Stimulated activated CD4-positive, alpha-beta T cell treated with anti-CD3 and anti-CD28 coated beads, Interleukin-1b, Interleukin-23, amount 100 ng/mL, for 1 hour (primary cell): ENCODE results near the gene F7.

Experiments used
- DNase-seq, 2 donors: peaks; one replicate each; pipeline ENCODE4 v3.0.0-alpha.2; 2020; ENCODE audit warnings: low read depth in 2 of 2

The F7 gene

GRCh38 chr13:113117911-113118260, 12.3 kb downstream of the F7 start:
- no peak for DNase-seq

DNA sequence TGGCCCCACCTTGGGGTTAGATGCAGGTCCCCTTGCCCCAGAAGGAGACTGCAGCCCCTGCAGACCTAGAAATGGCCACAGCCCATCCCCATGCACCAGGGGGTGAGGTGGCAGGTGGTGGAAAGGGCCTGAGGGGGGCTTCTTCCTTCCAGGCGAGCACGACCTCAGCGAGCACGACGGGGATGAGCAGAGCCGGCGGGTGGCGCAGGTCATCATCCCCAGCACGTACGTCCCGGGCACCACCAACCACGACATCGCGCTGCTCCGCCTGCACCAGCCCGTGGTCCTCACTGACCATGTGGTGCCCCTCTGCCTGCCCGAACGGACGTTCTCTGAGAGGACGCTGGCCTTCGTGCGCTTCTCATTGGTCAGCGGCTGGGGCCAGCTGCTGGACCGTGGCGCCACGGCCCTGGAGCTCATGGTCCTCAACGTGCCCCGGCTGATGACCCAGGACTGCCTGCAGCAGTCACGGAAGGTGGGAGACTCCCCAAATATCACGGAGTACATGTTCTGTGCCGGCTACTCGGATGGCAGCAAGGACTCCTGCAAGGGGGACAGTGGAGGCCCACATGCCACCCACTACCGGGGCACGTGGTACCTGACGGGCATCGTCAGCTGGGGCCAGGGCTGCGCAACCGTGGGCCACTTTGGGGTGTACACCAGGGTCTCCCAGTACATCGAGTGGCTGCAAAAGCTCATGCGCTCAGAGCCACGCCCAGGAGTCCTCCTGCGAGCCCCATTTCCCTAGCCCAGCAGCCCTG, 12.8 kb downstream of the F7 start:
- DNase-seq: no peak

- no peak for DNase-seq
Observed at GRCh38 chr13:113119166-113119821, 13.7 kb downstream of the F7 start.

DNA sequence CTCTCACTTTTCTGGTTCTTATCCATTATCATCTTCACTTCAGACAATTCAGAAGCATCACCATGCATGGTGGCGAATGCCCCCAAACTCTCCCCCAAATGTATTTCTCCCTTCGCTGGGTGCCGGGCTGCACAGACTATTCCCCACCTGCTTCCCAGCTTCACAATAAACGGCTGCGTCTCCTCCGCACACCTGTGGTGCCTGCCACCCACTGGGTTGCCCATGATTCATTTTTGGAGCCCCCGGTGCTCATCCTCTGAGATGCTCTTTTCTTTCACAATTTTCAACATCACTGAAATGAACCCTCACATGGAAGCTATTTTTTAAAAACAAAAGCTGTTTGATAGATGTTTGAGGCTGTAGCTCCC, 14.2 kb downstream of the F7 start:
- DNase-seq: no peak

DNA sequence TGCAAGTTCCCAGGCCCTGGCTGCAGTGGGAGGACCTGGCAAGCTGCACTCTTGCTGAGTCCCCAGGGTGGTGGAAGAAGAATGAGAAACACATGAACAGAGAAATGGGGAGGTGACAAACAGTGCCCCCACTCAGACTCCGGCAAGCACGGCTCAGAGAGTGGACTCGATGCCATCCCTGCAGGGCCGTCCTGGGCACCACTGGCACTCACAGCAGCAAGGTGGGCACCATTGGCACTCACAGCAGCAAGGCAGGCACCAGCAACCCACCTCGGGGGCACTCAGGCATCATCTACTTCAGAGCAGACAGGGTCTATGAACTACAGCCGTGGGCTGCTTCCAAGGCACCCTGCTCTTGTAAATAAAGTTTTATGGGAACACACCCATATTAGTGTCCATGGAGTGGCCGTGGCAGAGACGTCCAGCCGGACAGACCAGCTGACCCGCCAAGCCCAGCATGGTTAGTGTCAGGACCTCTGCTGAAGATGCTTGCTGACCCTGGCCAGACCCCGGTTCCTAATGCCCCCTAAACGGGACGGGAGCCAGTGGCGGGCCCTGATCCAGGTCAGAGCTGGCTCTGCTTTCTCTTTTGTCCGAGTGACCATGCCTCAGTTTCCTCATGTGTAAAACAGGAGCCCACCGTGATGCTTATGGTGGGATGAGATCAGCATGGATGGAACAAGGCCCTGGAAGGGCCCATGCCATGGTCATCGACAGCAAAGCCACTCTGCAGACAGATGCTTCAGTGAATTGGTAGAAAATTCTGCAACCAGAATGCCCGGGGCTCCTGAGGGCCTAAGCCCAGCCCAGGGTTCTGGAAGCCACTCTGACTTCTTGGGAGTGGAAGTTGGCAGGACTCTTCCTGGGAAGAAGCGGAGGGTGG, 14.9 kb downstream of the F7 start:
- DNase-seq: no peak

DNA sequence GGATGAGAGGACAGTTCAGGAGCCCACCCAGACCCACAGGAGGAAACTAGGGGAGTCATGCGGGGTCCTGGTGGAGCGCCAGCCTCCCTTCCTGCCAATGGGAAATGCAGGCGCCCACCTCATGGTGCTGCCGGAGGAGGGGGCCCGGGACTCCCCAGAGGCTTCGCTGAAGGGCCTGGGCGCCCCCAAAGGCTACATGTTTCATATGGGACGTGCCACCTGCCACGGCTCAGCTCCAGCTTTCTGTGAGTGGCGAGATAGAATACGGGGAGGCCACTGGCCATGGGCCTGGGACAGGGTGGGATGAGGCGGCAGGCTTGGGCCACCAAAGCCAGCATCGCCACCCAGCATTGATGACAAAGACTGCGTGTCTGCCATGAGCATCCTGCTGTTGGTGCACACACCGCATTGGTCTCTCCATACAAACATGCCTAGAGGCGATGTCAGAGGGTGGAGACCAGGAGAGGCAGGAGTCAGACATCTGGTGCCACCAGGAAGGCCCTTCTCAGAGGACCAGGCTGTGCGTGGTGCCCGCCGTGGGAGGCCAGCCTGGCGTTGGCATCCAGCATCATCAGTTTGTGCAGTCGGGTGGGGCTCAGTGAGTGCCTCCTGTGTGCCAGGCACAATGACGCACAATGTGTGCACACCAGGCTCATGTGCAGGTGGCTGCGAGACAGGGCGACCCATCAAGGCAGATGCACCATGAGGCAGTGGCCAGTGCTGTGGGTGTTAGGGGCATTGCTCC, 15.8 kb downstream of the F7 start:
- DNase-seq: no peak

- no peak for DNase-seq
Observed at GRCh38 chr13:113121928-113122471, 16.4 kb downstream of the F7 start.

GRCh38 chr13:113122550-113123225, 17.1 kb downstream of the F7 start, which contains the start of gene F10:
Gene F10 (plus strand): TSS chr13:113122799. CDS start chr13:113122856, 57 bp downstream.
- DNase-seq: no peak

DNA sequence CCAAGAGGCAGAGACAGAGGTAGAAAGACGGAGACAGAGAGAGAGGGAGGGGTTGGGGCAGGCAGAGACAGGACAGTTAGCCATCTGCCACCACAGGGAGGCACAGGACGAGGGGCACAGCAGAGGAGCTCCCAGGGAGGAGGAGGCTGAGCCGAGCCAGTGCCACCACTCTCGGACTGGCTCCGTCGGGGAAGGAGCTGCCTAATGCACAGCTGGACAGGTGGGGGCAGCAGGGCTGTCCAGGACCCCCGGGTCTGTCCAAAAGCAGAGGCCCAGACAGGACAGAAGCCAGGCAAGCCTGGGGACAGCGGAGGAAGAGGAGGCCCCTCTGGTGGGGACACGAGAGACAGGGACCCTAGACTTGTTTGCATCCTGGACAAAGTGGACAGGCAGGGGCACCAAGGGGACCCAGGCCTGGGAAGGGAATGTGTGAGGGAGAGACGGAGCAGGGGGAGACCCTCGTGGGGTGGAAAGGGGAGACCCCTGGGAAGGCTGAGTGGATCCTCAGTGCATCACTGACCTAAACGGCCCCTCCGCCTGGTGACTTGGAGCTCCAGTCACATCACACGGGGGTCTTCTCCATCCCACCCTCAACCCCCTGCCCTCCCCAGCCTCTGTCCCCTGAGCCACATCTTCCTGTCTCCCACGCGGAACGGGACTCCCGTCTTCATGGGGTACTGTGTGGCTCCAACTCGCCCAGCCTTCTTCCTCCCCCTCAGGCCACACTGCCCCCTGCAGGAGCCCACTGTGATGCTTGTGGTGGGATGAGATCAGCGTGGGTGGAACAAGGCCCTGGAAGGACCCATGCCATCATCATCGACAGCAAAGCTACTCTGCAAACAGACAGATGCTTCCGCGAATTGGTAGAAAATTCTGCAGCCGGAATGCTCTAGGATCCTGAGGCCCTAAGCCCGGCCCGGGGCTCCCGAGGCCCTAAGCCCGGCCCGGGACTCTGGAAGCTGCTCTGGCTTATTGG, 17.9 kb downstream of the F7 start:
- no peak for DNase-seq

- no peak for DNase-seq
Observed at GRCh38 chr13:113124211-113124970, 18.8 kb downstream of the F7 start.

DNA sequence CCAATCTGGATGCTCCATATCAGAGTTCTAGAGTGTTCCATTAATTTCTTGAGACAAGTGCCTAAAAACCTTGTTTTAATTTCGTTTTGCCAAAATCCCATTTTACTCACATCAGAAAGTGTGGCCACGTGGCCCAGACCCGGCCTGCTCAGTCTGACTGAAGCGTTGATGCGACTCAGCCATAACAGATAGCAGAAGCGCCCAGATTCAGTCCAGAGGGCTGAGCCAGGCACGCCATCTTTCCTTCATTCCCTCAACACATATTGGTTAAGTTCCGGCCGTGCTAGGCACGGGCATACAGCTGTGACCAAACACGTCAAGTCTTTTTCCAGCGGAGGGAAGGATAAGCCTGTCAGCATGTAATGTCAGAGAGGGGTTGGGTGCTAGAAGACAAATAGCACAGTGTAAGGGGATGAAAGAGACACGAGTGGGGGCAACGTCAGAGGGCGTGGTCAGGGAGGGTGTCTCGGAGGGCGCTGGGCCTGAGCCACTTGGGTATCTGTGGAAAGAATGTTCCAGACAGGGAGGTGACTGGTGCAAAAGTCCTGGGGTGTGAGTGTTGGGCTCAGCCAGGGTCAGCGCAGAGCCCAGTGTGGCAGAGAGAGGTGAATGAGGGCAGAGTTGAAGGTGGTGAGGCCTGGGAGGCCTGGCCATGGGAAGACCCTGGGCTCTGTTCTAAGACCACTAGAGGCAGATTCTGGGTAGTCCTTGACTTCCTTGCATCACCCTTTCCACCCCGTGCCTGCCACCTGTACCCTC, 20.1 kb downstream of the F7 start:
- no peak for DNase-seq

- no peak for DNase-seq
Observed at GRCh38 chr13:113126265-113127150, 20.9 kb downstream of the F7 start.

DNA sequence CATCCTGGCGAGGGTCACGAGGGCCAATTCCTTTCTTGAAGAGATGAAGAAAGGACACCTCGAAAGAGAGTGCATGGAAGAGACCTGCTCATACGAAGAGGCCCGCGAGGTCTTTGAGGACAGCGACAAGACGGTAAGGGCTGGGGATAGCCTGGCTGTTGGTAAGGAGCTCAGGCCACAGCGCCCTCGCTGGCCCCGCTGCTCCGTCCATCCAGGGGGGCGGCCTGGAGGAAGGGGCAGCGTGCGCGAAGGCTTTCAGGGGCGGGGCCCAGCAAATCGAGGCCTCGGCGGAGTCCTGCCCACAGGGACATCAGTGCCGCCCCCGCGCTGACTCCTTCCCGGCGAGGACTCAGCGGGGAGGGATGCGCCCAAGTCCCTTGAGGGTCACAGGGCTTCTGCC, 23.9 kb downstream of the F7 start:
- DNase-seq: no peak

GRCh38 chr13:113129921-113130750, 24.5 kb downstream of the F7 start:
- no peak for DNase-seq

GRCh38 chr13:113135281-113135760, 29.7 kb downstream of the F7 start:
- DNase-seq: no peak

GRCh38 chr13:113137691-113138298, 32.2 kb downstream of the F7 start:
- DNase-seq: no peak
